ENCODE measurements around the gene TRABD2B. TPM values are rescaled to one million over a fixed set of nuclear protein-coding genes. Genes with fewer than 3 reads are reported as not detected.

TRABD2B gene
- total and polyA plus RNA-seq, 4 donors: 0.28 to 2.6 (median 1.3) TPM

GRCh38 chr1:47731730-47732129 is 265.5 kb downstream of the TRABD2B start:
- Histone ChIP-seq H3K4me1 (ENCODE audit: control insufficient read depth in 4 of 4, insufficient read depth in 4 of 4, low read length in 3 of 4) (no peaks in the 10 kb centered on the region), H3K36me3 (ENCODE audit: control insufficient read depth in 4 of 4, insufficient read depth in 3 of 4, low read depth in 1 of 4, low read length in 3 of 4) (no peaks in the 10 kb centered on the region), H3K27me3 (ENCODE audit: control insufficient read depth in 4 of 4, insufficient read depth in 4 of 4, low read length in 3 of 4) (no peaks in the 10 kb centered on the region), H3K9ac (ENCODE audit: low read depth in 1 of 2, low read length in 2 of 2) (no peak overlapping the region), H3K9me3 (ENCODE audit: control insufficient read depth in 4 of 4, low read length in 3 of 4) (no peaks in the 10 kb centered on the region), H3K27ac (ENCODE audit: low read depth in 1 of 2, low read length in 2 of 2) (no peak overlapping the region), H3K4me3 (ENCODE audit: low read depth in 1 of 3, low read length in 3 of 3) (no peak overlapping the region)
- 90% methylated on average over 8 of the region's 8 CpGs for WGBS
- DNase-seq (ENCODE audit: low spot score): no peak
- TF ChIP-seq YY1 (IDR thresholded peaks at IDR 0.05) (no peak), RAD21 (IDR thresholded peaks at IDR 0.05) (no peak), FOXA1 (IDR thresholded peaks at IDR 0.05) (no peak), ZBTB33 (IDR thresholded peaks at IDR 0.05) (no peak), EGR1 (IDR thresholded peaks at IDR 0.05; ENCODE audit: low read depth in 2 of 2) (no peak), JUND (IDR thresholded peaks at IDR 0.05) (no peak), MAX (IDR thresholded peaks at IDR 0.05) (no peak), RXRA (IDR thresholded peaks at IDR 0.05) (no peak), ATF3 (IDR thresholded peaks at IDR 0.05) (no peak), HNF4G (IDR thresholded peaks at IDR 0.05) (no peak), SP1 (IDR thresholded peaks at IDR 0.05) (no peak)

DNA sequence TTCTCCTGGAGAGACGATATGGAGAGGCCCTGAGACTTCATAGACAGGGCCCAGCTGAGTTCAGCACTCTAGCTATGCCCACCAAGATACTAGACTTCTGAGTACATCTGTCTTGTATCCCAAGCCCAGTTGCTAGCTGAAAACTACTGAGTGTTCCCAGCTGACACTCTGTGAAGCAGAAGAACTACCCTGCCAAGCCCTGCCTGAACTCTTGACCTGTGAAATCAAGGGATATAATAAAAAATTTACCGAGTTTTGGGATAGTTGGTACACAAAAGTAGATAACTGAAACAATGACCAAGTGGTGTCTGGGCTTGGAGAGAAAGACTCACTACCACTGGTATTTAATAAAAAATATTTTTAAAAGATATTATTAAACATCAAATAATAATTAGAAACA is 267.5 kb downstream of the TRABD2B start:
- no peaks in the 10 kb centered on the region for H3K9me3 ChIP-seq (ENCODE audit: control insufficient read depth in 4 of 4, low read length in 3 of 4)
- 67% methylated on average over 2 of the region's 2 CpGs for WGBS
- H3K27ac ChIP-seq (ENCODE audit: low read depth in 1 of 2, low read length in 2 of 2): no peak overlapping the region
- H3K27me3 ChIP-seq (ENCODE audit: control insufficient read depth in 4 of 4, insufficient read depth in 4 of 4, low read length in 3 of 4): no peaks in the 10 kb centered on the region
- H3K4me3 ChIP-seq (ENCODE audit: low read depth in 1 of 3, low read length in 3 of 3): no peak overlapping the region
- no peak for DNase-seq (ENCODE audit: low spot score)
- H3K4me1 ChIP-seq (ENCODE audit: control insufficient read depth in 4 of 4, insufficient read depth in 4 of 4, low read length in 3 of 4): peaks cover 5 to 15% (median 14%) of the 10 kb centered on the region in 4 donors
- TF ChIP-seq FOXA2 (IDR thresholded peaks at IDR 0.05) (no peak), ATF3 (IDR thresholded peaks at IDR 0.05) (no peak), YY1 (IDR thresholded peaks at IDR 0.05) (no peak), JUND (IDR thresholded peaks at IDR 0.05) (no peak)
- no peak overlapping the region for H3K9ac ChIP-seq (ENCODE audit: low read depth in 1 of 2, low read length in 2 of 2)
- no peaks in the 10 kb centered on the region for H3K36me3 ChIP-seq (ENCODE audit: control insufficient read depth in 4 of 4, insufficient read depth in 3 of 4, low read depth in 1 of 4, low read length in 3 of 4)

DNA sequence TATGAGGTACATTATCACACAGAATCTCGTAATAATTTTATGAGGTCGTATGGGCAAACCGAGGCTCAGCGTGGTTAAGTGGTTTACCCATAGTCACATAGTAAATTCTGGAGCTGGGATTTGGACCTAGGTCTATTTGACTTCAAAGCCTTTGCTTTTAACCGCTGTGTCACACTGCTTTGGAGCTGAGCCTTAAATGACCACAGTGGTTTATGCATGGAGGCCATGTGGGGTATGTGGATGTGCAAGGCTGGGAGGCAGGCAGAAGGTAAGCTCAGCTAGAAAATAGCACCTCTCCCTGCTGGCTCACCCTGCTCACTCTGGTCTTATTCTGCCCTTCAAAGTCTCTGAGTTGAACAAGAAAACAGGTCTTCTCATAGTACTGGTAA is 269.5 kb downstream of the TRABD2B start:
- H3K4me1 ChIP-seq (ENCODE audit: control insufficient read depth in 4 of 4, insufficient read depth in 4 of 4, low read length in 3 of 4): peaks cover 5 to 25% (median 20%) of the 10 kb centered on the region in 4 donors
- TF ChIP-seq REST (IDR thresholded peaks at IDR 0.05) (no peak), FOXA2 (IDR thresholded peaks at IDR 0.05) (no peak), ZBTB33 (IDR thresholded peaks at IDR 0.05) (no peak), YY1 (IDR thresholded peaks at IDR 0.05) (no peak), FOXA1 (IDR thresholded peaks at IDR 0.05) (no peak), EGR1 (IDR thresholded peaks at IDR 0.05; ENCODE audit: low read depth in 2 of 2) (no peak), SP1 (IDR thresholded peaks at IDR 0.05) (no peak), GABPA (IDR thresholded peaks at IDR 0.05 in 1 of 2, conservative IDR thresholded peaks at IDR 0.05 in 1 of 2) (no peak), NR2F2 (IDR thresholded peaks at IDR 0.05) (no peak)
- TF ChIP-seq, protein P1, sequence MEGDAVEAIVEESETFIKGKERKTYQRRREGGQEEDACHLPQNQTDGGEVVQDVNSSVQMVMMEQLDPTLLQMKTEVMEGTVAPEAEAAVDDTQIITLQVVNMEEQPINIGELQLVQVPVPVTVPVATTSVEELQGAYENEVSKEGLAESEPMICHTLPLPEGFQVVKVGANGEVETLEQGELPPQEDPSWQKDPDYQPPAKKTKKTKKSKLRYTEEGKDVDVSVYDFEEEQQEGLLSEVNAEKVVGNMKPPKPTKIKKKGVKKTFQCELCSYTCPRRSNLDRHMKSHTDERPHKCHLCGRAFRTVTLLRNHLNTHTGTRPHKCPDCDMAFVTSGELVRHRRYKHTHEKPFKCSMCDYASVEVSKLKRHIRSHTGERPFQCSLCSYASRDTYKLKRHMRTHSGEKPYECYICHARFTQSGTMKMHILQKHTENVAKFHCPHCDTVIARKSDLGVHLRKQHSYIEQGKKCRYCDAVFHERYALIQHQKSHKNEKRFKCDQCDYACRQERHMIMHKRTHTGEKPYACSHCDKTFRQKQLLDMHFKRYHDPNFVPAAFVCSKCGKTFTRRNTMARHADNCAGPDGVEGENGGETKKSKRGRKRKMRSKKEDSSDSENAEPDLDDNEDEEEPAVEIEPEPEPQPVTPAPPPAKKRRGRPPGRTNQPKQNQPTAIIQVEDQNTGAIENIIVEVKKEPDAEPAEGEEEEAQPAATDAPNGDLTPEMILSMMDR (IDR thresholded peaks at IDR 0.05; ENCODE audit: low read depth, low read length, missing input control): no peak
- H3K36me3 ChIP-seq (ENCODE audit: control insufficient read depth in 4 of 4, insufficient read depth in 3 of 4, low read depth in 1 of 4, low read length in 3 of 4): no peaks in the 10 kb centered on the region
- no peak overlapping the region for H3K27ac ChIP-seq (ENCODE audit: low read depth in 1 of 2, low read length in 2 of 2)
- no peak overlapping the region for H3K9ac ChIP-seq (ENCODE audit: low read depth in 1 of 2, low read length in 2 of 2)
- H3K9me3 ChIP-seq (ENCODE audit: control insufficient read depth in 4 of 4, low read length in 3 of 4): no peaks in the 10 kb centered on the region
- no peaks in the 10 kb centered on the region for H3K27me3 ChIP-seq (ENCODE audit: control insufficient read depth in 4 of 4, insufficient read depth in 4 of 4, low read length in 3 of 4)
- no peak overlapping the region for H3K4me3 ChIP-seq (ENCODE audit: low read depth in 1 of 3, low read length in 3 of 3)
- WGBS: 87% methylated on average over 5 of the region's 5 CpGs
- DNase-seq (ENCODE audit: low spot score): no peak
